H1 (cell line): Measurements from ENCODE around the gene GNL2. TPM values are rescaled to one million over a fixed set of nuclear protein-coding genes. Genes with fewer than 3 reads are reported as not detected.

Experiments used
- CBX5 ChIP-seq: fragments of 300-800, 300-1000 bp; sonication (generic); IDR thresholded peaks from 2 replicates; pipeline ENCODE4 v1.7.1; 2016; ENCODE audit warnings: antibody characterized with exemption, low read length, low read depth
- CHD1 ChIP-seq: IDR thresholded peaks from 2 replicates; pipeline ENCODE4 v1.6.1; 2012; ENCODE audit warnings: low read depth, low read length, improper control_type of control experiment
- EP300 ChIP-seq, 2 experiments: IDR thresholded peaks; 1 replicate in 1 of 2; 2 replicates in 1 of 2; pipeline ENCODE4 v1.6.1; 2011 to 2012; ENCODE audit warnings: low read depth in 2 of 2, low read length in 2 of 2, mild to moderate bottlenecking in 2 of 2, borderline replicate concordance in 1 of 2, inconsistent platforms in 1 of 2, moderate library complexity in 1 of 2
- GABPA ChIP-seq: IDR thresholded peaks from 2 replicates; pipeline ENCODE4 v1.6.1; 2011; ENCODE audit warnings: mild to moderate bottlenecking, low read length, moderate library complexity, borderline replicate concordance; ENCODE audit not compliant: insufficient read depth
- HDAC6 ChIP-seq: IDR thresholded peaks from one replicate; pipeline ENCODE4 v1.7.1; 2012; ENCODE audit warnings: low read depth, mild to moderate bottlenecking, inconsistent platforms, low read length, moderate library complexity
- POLR2A ChIP-seq, 2 experiments: IDR thresholded peaks; 1 replicate in 1 of 2; 2 replicates in 1 of 2; pipeline ENCODE4 v1.6.1; 2011; ENCODE audit warnings: low read depth in 2 of 2, low read length in 2 of 2, mild to moderate bottlenecking in 2 of 2; ENCODE audit errors: control extremely low read depth in 1 of 2
- POLR2AphosphoS5 ChIP-seq: IDR thresholded peaks from 2 replicates; pipeline ENCODE4 v1.6.1; 2011; ENCODE audit warnings: low read depth, low read length
- RNF2 ChIP-seq: fragments of 200-900, 300-1000 bp; sonication (generic); IDR thresholded peaks from 2 replicates; pipeline ENCODE4 v1.7.1; 2016; ENCODE audit warnings: borderline replicate concordance, low read depth, mild to moderate bottlenecking, antibody characterized with exemption, low read length; ENCODE audit not compliant: poor library complexity, severe bottlenecking; ENCODE audit errors: missing control alignments
- SAP30 ChIP-seq: fragments of 300-600 bp; sonication (generic); IDR thresholded peaks from 2 replicates; pipeline ENCODE4 v1.7.1; 2012; ENCODE audit warnings: low read length, moderate library complexity, mild to moderate bottlenecking, inconsistent platforms; ENCODE audit not compliant: insufficient read depth, insufficient replicate concordance
- SIX5 ChIP-seq: IDR thresholded peaks from 2 replicates; pipeline ENCODE4 v1.6.1; 2011; ENCODE audit warnings: mild to moderate bottlenecking, low read depth, low read length
- SP2 ChIP-seq: IDR thresholded peaks from 2 replicates; pipeline ENCODE4 v1.6.1; 2012; ENCODE audit warnings: mild to moderate bottlenecking, low read length, inconsistent platforms
- SRF ChIP-seq: IDR thresholded peaks from 2 replicates; pipeline ENCODE4 v1.6.1; 2011; ENCODE audit warnings: mild to moderate bottlenecking, low read depth, low read length, moderate library complexity
- TAF7 ChIP-seq: optimal IDR thresholded peaks from 2 replicates; pipeline ENCODE3; 2011; ENCODE audit warnings: low read depth, mild to moderate bottlenecking, inconsistent platforms, low read length, moderate library complexity, borderline replicate concordance
- YY1 ChIP-seq: IDR thresholded peaks from 2 replicates; pipeline ENCODE4 v1.6.1; 2011; ENCODE audit warnings: low read depth, mild to moderate bottlenecking, low read length
- ZNF274 ChIP-seq: IDR thresholded peaks from 2 replicates; pipeline ENCODE4 v1.7.0; 2012; ENCODE audit warnings: low read length, borderline replicate concordance; ENCODE audit errors: extremely low read depth
- polyA plus RNA-seq, 7 experiments: library from polyadenylated mRNA; depleted of rRNA in 3 of 7; stranded (reverse) in 5 of 7; unstranded in 2 of 7; fragments of >200 nt in 5 of 7; fragments of 200-250 nt in 2 of 7; gene quantifications; 1 replicate in 5 of 7; 2 replicates in 1 of 7; 4 replicates in 1 of 7; pipeline versions ENCODE4 v1.2.1 to v1.2.3, GENCODE V29; 2011 to 2013; ENCODE audit warnings: missing spikeins in 2 of 7, mixed read lengths in 2 of 7
- total RNA-seq: library from RNA; stranded (reverse); fragmentation: NEBNext Ultra II Directional; extraction: Animal tissue kit (Norgen Biotek cat#: 25700); gene quantifications from 2 replicates; pipeline ENCODE4 v1.2.1, GENCODE V29; 2021

GNL2 gene
- total and polyA plus RNA-seq, 2 of the 8 experiments (the other 6 are each of a cell fraction or from before 2014, with no cell fraction given) = 22.2 to 88.3 TPM

DNA sequence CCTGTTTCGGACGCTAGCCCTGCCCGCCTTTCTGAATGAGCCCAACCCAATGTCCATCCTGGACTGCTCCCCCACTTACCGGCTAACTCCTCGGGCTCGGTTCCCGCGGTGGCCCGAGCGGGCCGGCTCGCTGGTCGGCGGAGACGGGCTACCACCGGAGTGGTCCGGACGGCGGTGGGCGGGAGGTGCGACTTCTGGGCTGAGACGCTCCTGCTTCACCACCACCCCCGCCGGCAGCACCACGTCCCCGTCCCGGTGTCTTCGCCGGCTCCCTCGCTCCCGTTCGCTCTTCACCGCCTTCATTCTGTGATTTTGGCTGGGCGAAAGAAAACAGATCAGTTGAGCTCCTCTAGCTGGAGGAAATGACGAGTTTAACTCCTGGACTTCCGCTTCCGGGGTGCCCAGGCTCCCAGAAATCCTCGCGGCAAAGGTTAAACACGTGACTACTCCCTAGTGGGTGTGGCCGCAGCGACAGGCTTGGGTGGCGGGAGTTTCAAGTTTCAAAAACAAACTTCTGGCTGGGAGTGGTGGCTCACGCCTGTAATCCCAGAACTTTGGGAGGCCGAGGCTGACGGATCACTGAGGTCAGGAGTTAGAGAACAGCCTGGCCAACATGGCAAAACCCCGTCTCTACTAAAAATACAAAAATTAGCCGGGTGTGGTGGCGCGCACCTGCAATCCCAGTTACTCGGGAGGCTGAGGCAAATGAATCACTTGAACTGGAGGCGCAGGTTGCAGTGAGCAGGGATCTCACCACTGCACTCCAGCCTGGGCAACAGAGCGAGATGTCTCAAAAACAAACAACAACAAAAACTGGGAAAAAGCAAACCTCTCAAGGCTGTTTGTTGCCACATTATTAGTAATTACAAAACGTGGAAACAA lies 41.6 kb downstream of the GNL2 start, which contains the start of gene SNIP1 (continued):
- peak; percentile 90 for TF ChIP-seq GABPA
- TF ChIP-seq CBX5 = no peak
- TF ChIP-seq SIX5 = 0 out of 2 replicates have a peak, but pooled peaks have one; percentile 17
- TF ChIP-seq SP2 = no peak
- no peak for TF ChIP-seq CHD1
- TF ChIP-seq POLR2AphosphoS5 = peak; percentile 78
- TF ChIP-seq ZNF274 = no peak
- no peak for TF ChIP-seq SAP30
- TF ChIP-seq EP300 (IDR thresholded peaks at IDR 0.05; ENCODE audit: borderline replicate concordance in 1 of 2, low read depth in 2 of 2, low read length in 2 of 2) = 0 out of 3 replicates have a peak, but pooled peaks of 1 of the 2 experiments have one; percentile 27
- TF ChIP-seq TAF7 = peak; percentile 69
- TF ChIP-seq RNF2 = no peak
- TF ChIP-seq SRF = no peak
- no peak for TF ChIP-seq HDAC6
- peak; percentile 37 to 82 for TF ChIP-seq POLR2A (IDR thresholded peaks at IDR 0.05; ENCODE audit: control extremely low read depth in 1 of 2, low read depth in 2 of 2, low read length in 2 of 2)
- TF ChIP-seq YY1 = no peak
